Stimulated activated naive CD8-positive, alpha-beta T cell treated with anti-CD3 and anti-CD28 coated beads, Interleukin-15, Interleukin-2, amounts not matched to agents 100 U/mL and 50 U/mL, for 24 hours (primary cell): ENCODE results near the gene ATM.

Experiments
- ATAC-seq: fragments of 150-1000 bp; cut with Tn5 transposase; one replicate; pipeline ENCODE4 v1.10.0; 2021
- DNase-seq: peaks from one replicate; pipeline ENCODE4 v3.0.0; 2021

ATM gene

GRCh38 chr11:108222574-108223347 lies at the start of gene ATM, which contains the start of gene NPAT:
ATM (plus strand) TSS chr11:108223067; CDS start chr11:108227625, 4,558 bp downstream.
NPAT (minus strand) TSS chr11:108222638; CDS start chr11:108222536, 102 bp downstream.
- DNase-seq = peak; percentile 98
- ATAC-seq = peak; percentile 84

- no peak for ATAC-seq
Measured at GRCh38 chr11:108177570-108177969, 45.3 kb upstream of the ATM start.

GRCh38 chr11:108193725-108194124 lies 29.1 kb upstream of the ATM start:
- DNase-seq (no peak), ATAC-seq (no peak)

More at GRCh38 chr11:108177570-108177969, 45.3 kb upstream of the ATM start:
- no peak for DNase-seq

GRCh38 chr11:108196901-108197300 lies 26.0 kb upstream of the ATM start:
- ATAC-seq (peak; percentile 4), DNase-seq (no peak)

GRCh38 chr11:108197351-108197750 lies 25.5 kb upstream of the ATM start:
- DNase-seq (no peak), ATAC-seq (peak; percentile 7)

GRCh38 chr11:108198833-108199232 lies 24.0 kb upstream of the ATM start:
- DNase-seq (no peak), ATAC-seq (no peak)

- ATAC-seq (peak; percentile 88), DNase-seq (peak; percentile 70)
Measured at GRCh38 chr11:108199446-108200321, 23.2 kb upstream of the ATM start.

GRCh38 chr11:108203075-108203474 lies 19.8 kb upstream of the ATM start:
- DNase-seq (no peak), ATAC-seq (no peak)

- no peak for ATAC-seq
- DNase-seq = no peak
Measured at GRCh38 chr11:108204376-108204775, 18.5 kb upstream of the ATM start.

GRCh38 chr11:108204929-108205499 lies 17.9 kb upstream of the ATM start:
- DNase-seq (no peak), ATAC-seq (no peak)

GRCh38 chr11:108206171-108206570 lies 16.7 kb upstream of the ATM start:
- DNase-seq = no peak
- ATAC-seq = no peak

- no peak for DNase-seq
- ATAC-seq = no peak
Measured at GRCh38 chr11:108206969-108207682, 15.7 kb upstream of the ATM start.

GRCh38 chr11:108207683-108208060 lies 15.2 kb upstream of the ATM start:
- DNase-seq (no peak), ATAC-seq (no peak)

GRCh38 chr11:108210441-108210840 lies 12.4 kb upstream of the ATM start:
- ATAC-seq = no peak
- no peak for DNase-seq

GRCh38 chr11:108213784-108214183 lies 9.1 kb upstream of the ATM start:
- no peak for DNase-seq
- no peak for ATAC-seq

- ATAC-seq = no peak
- DNase-seq = no peak
Measured at GRCh38 chr11:108216988-108217387, 5.9 kb upstream of the ATM start.

GRCh38 chr11:108218455-108218854 lies 4.4 kb upstream of the ATM start:
- no peak for DNase-seq
- ATAC-seq = no peak

GRCh38 chr11:108218912-108219783 lies 3.7 kb upstream of the ATM start:
- ATAC-seq (no peak), DNase-seq (no peak)

GRCh38 chr11:108220721-108221336 lies 2.0 kb upstream of the ATM start:
- no peak for ATAC-seq

GRCh38 chr11:108221371-108221770 lies 1.5 kb upstream of the ATM start:
- DNase-seq (no peak), ATAC-seq (no peak)

More at GRCh38 chr11:108220721-108221336, 2.0 kb upstream of the ATM start:
- DNase-seq = no peak
